Calu3 (cell line): ENCODE results near the gene SDR42E2. TPM values are rescaled to one million over a fixed set of nuclear protein-coding genes. Genes with fewer than 3 reads are reported as not detected.

Experiments used
- BruUV-seq: library from RNA; stranded (reverse); fragments of 400-500 nt; replicated peaks from 2 replicates; lab custom pipeline; 2021; lab: Mats Ljungman, UMichigan
- CTCF ChIA-PET: fragments of 300-600 bp; sonication (Branson Sonifier 250); formaldehyde crosslinking; loops from one replicate; lab custom pipeline; 2022; ENCODE audit warnings: antibody characterized with exemption; lab: Charles Lee
- DNase-seq: peaks from one replicate; pipeline ENCODE4 v3.0.0; 2022
- H3K27ac Mint-ChIP-seq: one replicate; pipeline ENCODE4 v1.8.0; 2022; ENCODE audit warnings: mixed read lengths; ENCODE audit not compliant: unreplicated experiment
- H3K27me3 Mint-ChIP-seq: one replicate; pipeline ENCODE4 v1.8.0; 2022; ENCODE audit warnings: mixed read lengths; ENCODE audit not compliant: unreplicated experiment
- H3K36me3 Mint-ChIP-seq: one replicate; pipeline ENCODE4 v1.8.0; 2022; ENCODE audit warnings: mild to moderate bottlenecking, moderate library complexity, mixed read lengths; ENCODE audit not compliant: insufficient read depth, unreplicated experiment
- H3K4me1 Mint-ChIP-seq: one replicate; pipeline ENCODE4 v1.8.0; 2022; ENCODE audit warnings: mild to moderate bottlenecking, low read depth, mixed read lengths; ENCODE audit not compliant: unreplicated experiment
- H3K4me3 Mint-ChIP-seq: one replicate; pipeline ENCODE4 v1.8.0; 2022; ENCODE audit warnings: mild to moderate bottlenecking, low read depth, moderate library complexity, mixed read lengths; ENCODE audit not compliant: unreplicated experiment
- H3K9me3 Mint-ChIP-seq: one replicate; pipeline ENCODE4 v1.8.0; 2022; ENCODE audit warnings: low read depth, mixed read lengths; ENCODE audit not compliant: unreplicated experiment
- CTCF ChIP-seq: fragments of 200-600 bp; IDR thresholded peaks from one replicate; pipeline ENCODE4 v1.8.0; 2022; ENCODE audit warnings: antibody characterized with exemption; ENCODE audit not compliant: unreplicated experiment
- intact Hi-C: fragments of 100-400 bp; cut with micrococcal nuclease; formaldehyde crosslinking; loops from one replicate; pipeline ENCODE4 v1.10.0; 2022; ENCODE audit not compliant: unreplicated experiment
- total RNA-seq: library from RNA; stranded (reverse); gene quantifications from 2 replicates; pipeline ENCODE4 v1.2.3, GENCODE V29; 2022

Gene SDR42E2
- total RNA-seq, 1 experiment from 2014 or later = not detected

GRCh38 chr16:22206842-22207714, 44.8 kb downstream of the SDR42E2 start:
- TF ChIP-seq CTCF = no peak

GRCh38 chr16:22207715-22208360, 45.5 kb downstream of the SDR42E2 start:
- Mint-ChIP-seq H3K9me3 (no peaks in the 10 kb centered on the region), H3K4me3 (peak overlapping the region; percentile 95), H3K27ac (no peak overlapping the region), H3K27me3 (no peaks in the 10 kb centered on the region), H3K4me1 (peaks cover 22% of the 10 kb centered on the region), H3K36me3 (peaks cover 22% of the 10 kb centered on the region)
- CTCF ChIA-PET = interaction anchor here (0.6 to 1.3 kb wide), 3 partner anchors 24 to 685 kb away, joined by 3 read pairs; no protein-coding TSS in a partner anchor
- no peak for TF ChIP-seq CTCF
- TSS peak; percentile 24 for BruUV-seq
- intact Hi-C loops = no loop called here
- no peak for DNase-seq

More at GRCh38 chr16:22206842-22207714, 44.8 kb downstream of the SDR42E2 start:
- H3K4me1 Mint-ChIP-seq = peaks cover 22% of the 10 kb centered on the region
- peaks cover 19% of the 10 kb centered on the region for H3K36me3 Mint-ChIP-seq
- CTCF ChIA-PET = interaction anchor here (0.6 to 1.4 kb wide), 7 partner anchors 19 to 120 kb away, joined by 3 to 15 read pairs (median 5); partner anchors contain the start of gene POLR3E
- H3K4me3 Mint-ChIP-seq = peak overlapping the region; percentile 95
- intact Hi-C loops = no loop called here
- no TSS peak for BruUV-seq
- no peaks in the 10 kb centered on the region for H3K27me3 Mint-ChIP-seq
- no peaks in the 10 kb centered on the region for H3K9me3 Mint-ChIP-seq
- peak; percentile 57 for DNase-seq
- H3K27ac Mint-ChIP-seq = peak overlapping the region; percentile 48

GRCh38 chr16:22210285-22210684, 48.0 kb downstream of the SDR42E2 start:
- Mint-ChIP-seq H3K27ac (no peak overlapping the region), H3K4me1 (peaks cover 35% of the 10 kb centered on the region), H3K9me3 (no peaks in the 10 kb centered on the region), H3K36me3 (peaks cover 22% of the 10 kb centered on the region), H3K4me3 (no peak overlapping the region), H3K27me3 (no peaks in the 10 kb centered on the region)
- no peak for DNase-seq
- CTCF ChIA-PET = no interaction called here
- intact Hi-C loops = no loop called here
- TF ChIP-seq CTCF = no peak
- BruUV-seq = no TSS peak

- peaks cover 20% of the 10 kb centered on the region for H3K36me3 Mint-ChIP-seq
- H3K27ac Mint-ChIP-seq = no peak overlapping the region
- intact Hi-C loops = no loop called here
- peaks cover 38% of the 10 kb centered on the region for H3K4me1 Mint-ChIP-seq
- no peak for TF ChIP-seq CTCF
- no peak for DNase-seq
- no peaks in the 10 kb centered on the region for H3K27me3 Mint-ChIP-seq
- H3K9me3 Mint-ChIP-seq = no peaks in the 10 kb centered on the region
- no peak overlapping the region for H3K4me3 Mint-ChIP-seq
- no TSS peak for BruUV-seq
- CTCF ChIA-PET = no interaction called here
Measured at GRCh38 chr16:22210854-22211253, 48.5 kb downstream of the SDR42E2 start.
